NT2/D1 (cell line): ENCODE results near the gene TIMM13.
"Not testable (repeated sequence)": the region's sequence is repeated elsewhere in the genome, so short reads cannot be mapped to it uniquely, and the experiment has no call there.

Experiments
- DNase-seq: peaks from one replicate; pipeline ENCODE4 v3.0.0-alpha.2; 2011; ENCODE audit warnings: low read depth, low spot score
- H3K27me3 ChIP-seq: 2 replicates; pipeline ENCODE4 v1.6.0; 2011; ENCODE audit warnings: mild to moderate bottlenecking; ENCODE audit not compliant: insufficient read length, insufficient read depth
- H3K36me3 ChIP-seq: 2 replicates; pipeline ENCODE4 v1.6.1; 2011; ENCODE audit warnings: mild to moderate bottlenecking, low read length, mixed read lengths; ENCODE audit not compliant: insufficient read depth, insufficient read length
- H3K4me1 ChIP-seq: 2 replicates; pipeline ENCODE4 v1.5.1; 2011; ENCODE audit not compliant: insufficient read depth, insufficient read length
- H3K4me3 ChIP-seq: 2 replicates; pipeline ENCODE4 v1.5.1; 2011; ENCODE audit warnings: low read depth; ENCODE audit not compliant: insufficient read length
- H3K9ac ChIP-seq: 2 replicates; pipeline ENCODE4 v1.6.0; 2011; ENCODE audit warnings: low read depth; ENCODE audit not compliant: insufficient read length
- H3K9me3 ChIP-seq: 2 replicates; pipeline ENCODE4 v1.5.1; 2011; ENCODE audit warnings: mild to moderate bottlenecking, low read length; ENCODE audit not compliant: insufficient read depth
- SUZ12 ChIP-seq: IDR thresholded peaks from 2 replicates; pipeline ENCODE4 v1.6.1; 2011; ENCODE audit not compliant: insufficient read length, insufficient read depth; ENCODE audit errors: extremely low read depth
- YY1 ChIP-seq: IDR thresholded peaks from 2 replicates; pipeline ENCODE4 v1.6.1; 2011; ENCODE audit not compliant: insufficient read length, insufficient read depth
- ZNF274 ChIP-seq: IDR thresholded peaks from 2 replicates; pipeline ENCODE4 v1.6.1; 2011; ENCODE audit warnings: mild to moderate bottlenecking, low read depth, low read length

Gene TIMM13

DNA sequence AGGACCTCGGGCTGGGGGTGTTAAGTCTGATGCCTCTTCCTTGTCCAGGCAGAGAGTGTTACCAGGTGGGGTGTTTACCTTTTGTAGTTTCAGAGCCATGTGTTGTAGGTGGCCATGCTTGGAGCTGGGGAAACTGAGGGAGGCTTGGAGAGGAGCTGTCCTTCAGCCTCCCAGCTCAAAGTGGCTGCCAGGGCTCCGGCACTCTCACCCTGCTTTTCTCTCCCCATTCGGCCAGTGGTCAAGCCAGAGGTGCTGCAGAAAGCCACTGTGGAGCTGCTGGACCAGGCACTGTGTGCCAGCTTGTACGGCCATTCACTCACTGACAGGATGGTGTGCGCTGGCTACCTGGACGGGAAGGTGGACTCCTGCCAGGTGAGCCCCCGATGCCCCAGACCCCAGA lies 17.4 kb downstream of the TIMM13 start:
- H3K9me3 ChIP-seq = no peaks in the 10 kb centered on the region
- H3K9ac ChIP-seq = no peak overlapping the region
- H3K4me1 ChIP-seq = no peaks in the 10 kb centered on the region
- no peak for DNase-seq
- H3K27me3 ChIP-seq = peaks cover 6% of the 10 kb centered on the region
- TF ChIP-seq YY1 = no peak
- no peak for TF ChIP-seq ZNF274
- TF ChIP-seq SUZ12 = no peak
- peaks cover under 1% of the 10 kb centered on the region for H3K36me3 ChIP-seq
- H3K4me3 ChIP-seq = no peak overlapping the region

DNA sequence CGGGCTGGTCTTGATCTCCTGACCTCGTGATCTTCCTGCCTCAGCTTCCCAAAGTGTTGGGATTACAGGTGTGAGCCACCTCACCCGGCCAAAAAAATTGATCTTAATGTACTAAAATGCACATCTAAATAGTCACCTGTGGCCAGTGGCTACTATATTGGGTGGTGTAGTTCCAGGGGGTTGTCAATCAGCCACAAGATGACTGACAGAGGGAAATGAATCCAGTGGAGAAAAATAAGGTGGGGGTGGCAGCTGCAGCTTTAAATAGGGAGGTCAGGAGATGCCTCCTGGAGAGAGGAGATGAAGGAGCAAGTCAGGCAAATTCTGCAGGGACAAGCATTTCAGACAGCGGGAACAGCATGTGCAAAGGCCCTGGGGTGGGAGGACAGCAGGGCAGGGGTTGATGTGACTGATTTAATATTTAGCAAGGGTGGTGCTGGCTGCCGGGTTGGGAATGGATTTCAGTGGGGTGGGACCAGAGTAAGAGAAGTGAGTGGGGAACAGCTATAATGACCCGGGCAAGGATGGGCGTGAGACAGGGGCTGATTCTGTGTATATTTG lies 18.0 kb downstream of the TIMM13 start:
- H3K4me3 ChIP-seq = no peak overlapping the region
- DNase-seq = no peak
- no peak overlapping the region for H3K9ac ChIP-seq
- peaks cover 6% of the 10 kb centered on the region for H3K27me3 ChIP-seq
- TF ChIP-seq YY1 = no peak
- TF ChIP-seq SUZ12 = no peak
- no peak for TF ChIP-seq ZNF274
- H3K36me3 ChIP-seq = no peaks in the 10 kb centered on the region
- H3K9me3 ChIP-seq = no peaks in the 10 kb centered on the region
- H3K4me1 ChIP-seq = no peaks in the 10 kb centered on the region

DNA sequence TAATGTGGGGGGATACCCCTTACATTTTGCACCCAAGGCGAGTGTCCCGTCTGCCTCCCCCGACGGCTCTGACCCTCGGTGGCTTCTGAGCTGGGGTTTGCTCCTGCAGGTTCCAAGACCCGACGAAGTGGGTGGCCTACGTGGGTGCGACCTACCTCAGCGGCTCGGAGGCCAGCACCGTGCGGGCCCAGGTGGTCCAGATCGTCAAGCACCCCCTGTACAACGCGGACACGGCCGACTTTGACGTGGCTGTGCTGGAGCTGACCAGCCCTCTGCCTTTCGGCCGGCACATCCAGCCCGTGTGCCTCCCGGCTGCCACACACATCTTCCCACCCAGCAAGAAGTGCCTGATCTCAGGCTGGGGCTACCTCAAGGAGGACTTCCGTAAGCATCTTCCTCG lies 19.1 kb downstream of the TIMM13 start:
- H3K36me3 ChIP-seq = no peaks in the 10 kb centered on the region
- no peaks in the 10 kb centered on the region for H3K9me3 ChIP-seq
- no peaks in the 10 kb centered on the region for H3K4me1 ChIP-seq
- no peak for DNase-seq
- no peak overlapping the region for H3K4me3 ChIP-seq
- TF ChIP-seq YY1 (no peak), SUZ12 (no peak), ZNF274 (no peak)
- no peak overlapping the region for H3K9ac ChIP-seq
- peaks cover 6% of the 10 kb centered on the region for H3K27me3 ChIP-seq

DNA sequence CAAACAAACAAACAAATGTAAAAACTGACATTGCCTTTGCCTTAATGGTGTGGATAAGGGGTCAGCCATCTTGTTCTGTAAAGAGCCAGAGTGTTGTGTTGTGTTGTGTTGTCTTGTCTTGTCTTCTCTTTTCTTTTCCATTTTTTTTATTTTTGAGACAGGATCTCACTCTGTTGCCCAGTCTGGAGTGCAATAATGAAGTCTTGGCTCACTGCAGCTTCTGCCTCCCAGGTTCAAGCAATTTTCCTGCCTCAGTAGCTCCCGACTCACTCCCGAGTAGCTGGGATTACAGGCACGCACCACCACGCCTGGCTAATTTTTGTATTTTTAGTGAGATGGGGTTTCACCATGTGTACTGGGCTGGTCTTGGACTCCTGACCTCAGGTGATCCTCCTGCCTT lies 27.8 kb downstream of the TIMM13 start:
- Histone ChIP-seq H3K36me3 (no peaks in the 10 kb centered on the region), H3K9me3 (no peaks in the 10 kb centered on the region), H3K4me3 (no peak overlapping the region), H3K27me3 (no peaks in the 10 kb centered on the region), H3K4me1 (peaks cover 7% of the 10 kb centered on the region), H3K9ac (no peak overlapping the region)
- TF ChIP-seq YY1 = no peak
- DNase-seq = no peak

DNA sequence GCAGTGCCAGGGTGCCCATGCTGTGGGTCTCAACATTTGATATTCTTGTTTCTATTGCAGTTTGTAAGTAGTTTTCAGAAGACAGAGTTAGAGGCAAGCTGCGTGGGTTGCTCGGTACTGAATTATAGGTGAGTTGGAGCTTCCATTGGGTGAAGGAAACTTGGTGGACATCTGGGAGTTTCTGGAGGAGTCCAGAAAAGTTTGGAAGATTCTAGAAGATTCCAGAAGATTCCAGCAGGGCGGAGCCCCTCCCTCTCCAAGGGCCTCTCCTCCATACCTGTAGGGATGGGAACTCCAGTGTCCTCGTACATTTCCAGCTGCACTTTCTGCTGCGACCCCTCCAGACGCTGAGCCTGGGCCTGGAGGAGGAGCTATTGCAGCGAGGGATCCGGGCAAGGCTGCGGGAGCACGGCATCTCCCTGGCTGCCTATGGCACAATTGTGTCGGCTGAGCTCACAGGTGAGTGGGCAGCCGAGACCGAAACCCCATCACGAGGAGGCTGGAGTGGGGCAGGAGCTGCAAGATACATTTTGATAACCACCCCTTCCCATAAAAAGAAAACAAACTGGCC lies 28.6 kb downstream of the TIMM13 start:
- Histone ChIP-seq H3K27me3 (no peaks in the 10 kb centered on the region), H3K9ac (no peak overlapping the region), H3K4me1 (peaks cover 7% of the 10 kb centered on the region), H3K9me3 (no peaks in the 10 kb centered on the region), H3K36me3 (no peaks in the 10 kb centered on the region), H3K4me3 (no peak overlapping the region)
- no peak for DNase-seq
- no peak for TF ChIP-seq SUZ12
- TF ChIP-seq YY1 = no peak
- TF ChIP-seq ZNF274 = no peak

DNA sequence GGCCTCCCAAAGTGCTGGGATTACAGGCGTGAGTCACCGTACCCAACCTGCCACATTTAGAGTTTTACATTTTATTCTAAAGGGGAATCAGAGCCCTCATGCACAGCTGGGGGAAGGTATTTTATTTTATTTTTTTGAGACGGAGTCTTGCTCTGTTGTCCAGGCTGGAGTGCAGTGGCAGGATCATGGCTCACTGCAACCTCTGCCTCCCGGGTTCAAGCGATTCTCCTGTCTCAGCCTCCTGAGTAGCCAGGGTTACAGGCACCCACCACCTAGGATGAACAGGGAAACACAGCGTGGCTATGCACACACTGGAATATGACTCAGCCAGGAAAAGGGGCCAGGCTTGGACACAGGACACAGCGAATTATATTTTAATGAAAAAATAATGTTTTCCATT lies 30.2 kb downstream of the TIMM13 start:
- not testable (repeated sequence) for DNase-seq, H3K4me1 ChIP-seq, H3K4me3 ChIP-seq, H3K9ac ChIP-seq, H3K9me3 ChIP-seq, H3K36me3 ChIP-seq, H3K27me3 ChIP-seq

DNA sequence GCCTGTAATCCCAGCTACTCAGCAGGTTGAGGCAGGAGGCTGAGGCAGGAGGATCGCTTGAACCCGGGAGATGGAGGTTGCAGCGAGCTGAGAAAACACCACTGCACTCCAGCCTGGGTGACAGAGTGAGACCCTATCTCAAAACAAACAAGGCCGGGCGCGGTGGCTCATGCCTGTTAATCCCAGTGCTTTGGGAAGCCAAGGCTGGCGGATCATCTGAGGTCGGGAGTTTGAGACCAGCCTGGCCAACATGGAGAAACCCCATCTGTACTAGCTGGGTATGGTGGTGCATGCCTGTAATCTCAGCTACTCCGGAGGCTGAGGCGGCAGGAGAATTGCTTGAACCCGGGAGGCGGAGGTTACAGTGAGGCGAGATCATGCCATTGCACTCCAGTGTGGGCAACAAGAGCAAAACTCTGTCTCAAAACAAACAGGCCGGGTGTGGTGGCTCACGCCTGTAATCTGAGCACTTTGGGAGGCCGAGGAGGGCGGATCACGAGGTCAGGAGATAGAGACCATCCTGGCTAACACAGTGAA lies 32.0 kb downstream of the TIMM13 start:
- not testable (repeated sequence) for H3K27me3 ChIP-seq, DNase-seq, H3K9ac ChIP-seq, H3K4me1 ChIP-seq, H3K36me3 ChIP-seq, H3K4me3 ChIP-seq, H3K9me3 ChIP-seq
